Measurements from ENCODE around the gene DNHD1.

DNHD1 gene

GRCh38 chr11:6607190-6607795 is 110.2 kb downstream of the DNHD1 start:
- no peaks in the 10 kb centered on the region for H3K9me3 ChIP-seq (replicated peaks; ENCODE audit: insufficient read depth, low read length)
- DNase-seq, result no peak

GRCh38 chr11:6608011-6608410 is 110.9 kb downstream of the DNHD1 start:
- Histone ChIP-seq H3K4me3 (ENCODE audit: low read length) (no peak overlapping the region), H3K79me2 (ENCODE audit: low read length) (peaks cover 48% of the 10 kb centered on the region), H3K4me1 (ENCODE audit: low read length) (peaks cover 43% of the 10 kb centered on the region), H3K9me2 (replicated peaks; ENCODE audit: insufficient read depth, low read length) (no peaks in the 10 kb centered on the region), H2AFZ (ENCODE audit: low read length) (no peak overlapping the region), H3K9me3 (replicated peaks; ENCODE audit: insufficient read depth, low read length) (no peaks in the 10 kb centered on the region), H3K27me3 (replicated peaks; ENCODE audit: insufficient read depth, low read length) (no peaks in the 10 kb centered on the region), H3K36me3 (replicated peaks; ENCODE audit: insufficient read depth, low read length) (no peaks in the 10 kb centered on the region), H4K20me1 (ENCODE audit: insufficient read depth, low read length) (no peaks in the 10 kb centered on the region), H3K4me2 (ENCODE audit: low read depth, low read length) (peak overlapping the region; percentile 85), H3K9ac (ENCODE audit: low read length) (0 out of 2 replicates have a peak overlapping the region, but pooled peaks have one; percentile 6), H3F3A (ENCODE audit: insufficient read depth, low read length) (peaks cover 38% of the 10 kb centered on the region), H3K27ac (ENCODE audit: low read length) (no peak overlapping the region; the same call in 1 of the 2 replicates)
- no peak for DNase-seq
- TF ChIP-seq EZH2phosphoT487 (IDR thresholded peaks at IDR 0.05; ENCODE audit: low read length) (no peak), EZH2 (optimal IDR thresholded peaks at IDR 0.05; ENCODE audit: low read depth, low read length) (no peak)
- TF ChIP-seq, protein P1, sequence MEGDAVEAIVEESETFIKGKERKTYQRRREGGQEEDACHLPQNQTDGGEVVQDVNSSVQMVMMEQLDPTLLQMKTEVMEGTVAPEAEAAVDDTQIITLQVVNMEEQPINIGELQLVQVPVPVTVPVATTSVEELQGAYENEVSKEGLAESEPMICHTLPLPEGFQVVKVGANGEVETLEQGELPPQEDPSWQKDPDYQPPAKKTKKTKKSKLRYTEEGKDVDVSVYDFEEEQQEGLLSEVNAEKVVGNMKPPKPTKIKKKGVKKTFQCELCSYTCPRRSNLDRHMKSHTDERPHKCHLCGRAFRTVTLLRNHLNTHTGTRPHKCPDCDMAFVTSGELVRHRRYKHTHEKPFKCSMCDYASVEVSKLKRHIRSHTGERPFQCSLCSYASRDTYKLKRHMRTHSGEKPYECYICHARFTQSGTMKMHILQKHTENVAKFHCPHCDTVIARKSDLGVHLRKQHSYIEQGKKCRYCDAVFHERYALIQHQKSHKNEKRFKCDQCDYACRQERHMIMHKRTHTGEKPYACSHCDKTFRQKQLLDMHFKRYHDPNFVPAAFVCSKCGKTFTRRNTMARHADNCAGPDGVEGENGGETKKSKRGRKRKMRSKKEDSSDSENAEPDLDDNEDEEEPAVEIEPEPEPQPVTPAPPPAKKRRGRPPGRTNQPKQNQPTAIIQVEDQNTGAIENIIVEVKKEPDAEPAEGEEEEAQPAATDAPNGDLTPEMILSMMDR (IDR thresholded peaks at IDR 0.05; ENCODE audit: low read length), result no peak

More at GRCh38 chr11:6607190-6607795, 110.2 kb downstream of the DNHD1 start:
- no peak overlapping the region for H3K4me3 ChIP-seq (ENCODE audit: low read length)
- peak overlapping the region; percentile 6; the same call in 1 of the 2 replicates for H3K9ac ChIP-seq (ENCODE audit: low read length)
- H4K20me1 ChIP-seq (ENCODE audit: insufficient read depth, low read length), result no peaks in the 10 kb centered on the region
- TF ChIP-seq EZH2phosphoT487 (IDR thresholded peaks at IDR 0.05; ENCODE audit: low read length), result no peak
- peak overlapping the region; percentile 85 for H3K4me2 ChIP-seq (ENCODE audit: low read depth, low read length)
- H3K27ac ChIP-seq (ENCODE audit: low read length), result peak overlapping the region; percentile 52; the same call in 1 of the 2 replicates
- no peaks in the 10 kb centered on the region for H3K9me2 ChIP-seq (replicated peaks; ENCODE audit: insufficient read depth, low read length)
- H3F3A ChIP-seq (ENCODE audit: insufficient read depth, low read length), result peaks cover 31% of the 10 kb centered on the region
- H2AFZ ChIP-seq (ENCODE audit: low read length), result no peak overlapping the region
- H3K4me1 ChIP-seq (ENCODE audit: low read length), result peaks cover 43% of the 10 kb centered on the region
- peaks cover 55% of the 10 kb centered on the region for H3K79me2 ChIP-seq (ENCODE audit: low read length)
- H3K27me3 ChIP-seq (replicated peaks; ENCODE audit: insufficient read depth, low read length), result no peaks in the 10 kb centered on the region
- H3K36me3 ChIP-seq (replicated peaks; ENCODE audit: insufficient read depth, low read length), result no peaks in the 10 kb centered on the region

DNA sequence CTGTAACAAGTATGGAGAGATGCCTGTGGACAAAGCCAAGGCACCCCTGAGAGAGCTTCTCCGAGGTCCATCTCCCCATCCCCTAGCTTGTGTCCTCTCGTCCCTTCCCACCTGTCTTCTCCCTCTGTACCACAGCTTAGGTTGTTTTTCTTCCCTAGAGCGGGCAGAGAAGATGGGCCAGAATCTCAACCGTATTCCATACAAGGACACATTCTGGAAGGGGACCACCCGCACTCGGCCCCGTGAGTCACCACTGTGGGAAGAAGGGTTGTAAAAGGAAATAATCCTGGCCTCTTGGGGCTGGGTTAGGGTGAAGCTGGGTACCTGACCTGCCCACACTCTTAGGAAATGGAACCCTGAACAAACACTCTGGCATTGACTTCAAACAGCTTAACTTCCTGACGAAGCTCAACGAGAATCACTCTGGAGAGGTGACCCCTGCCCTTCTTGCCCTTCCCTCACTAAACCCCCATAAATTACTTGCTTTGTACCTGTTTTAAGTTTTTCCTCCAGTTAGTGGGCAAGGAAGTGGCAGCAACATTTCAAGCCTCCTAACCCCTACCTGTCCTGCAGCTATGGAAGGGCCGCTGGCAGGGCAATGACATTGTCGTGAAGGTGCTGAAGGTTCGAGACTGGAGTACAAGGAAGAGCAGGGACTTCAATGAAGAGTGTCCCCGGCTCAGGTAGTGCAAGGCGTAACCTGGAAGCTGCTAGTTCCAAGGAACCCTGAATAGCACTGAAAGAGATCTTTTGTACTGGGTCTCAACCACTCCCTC is 111.8 kb downstream of the DNHD1 start:
- peaks cover 41% of the 10 kb centered on the region for H3K79me2 ChIP-seq (ENCODE audit: low read length)
- no peak overlapping the region for H3K4me3 ChIP-seq (ENCODE audit: low read length)
- TF ChIP-seq, protein P1 (IDR thresholded peaks at IDR 0.05; ENCODE audit: low read length), result no peak
- TF ChIP-seq EZH2phosphoT487 (IDR thresholded peaks at IDR 0.05; ENCODE audit: low read length) (no peak), EZH2 (optimal IDR thresholded peaks at IDR 0.05; ENCODE audit: low read depth, low read length) (no peak)
- no peak overlapping the region for H3K9ac ChIP-seq (ENCODE audit: low read length)
- H3K36me3 ChIP-seq (replicated peaks; ENCODE audit: insufficient read depth, low read length), result no peaks in the 10 kb centered on the region
- H3K9me2 ChIP-seq (replicated peaks; ENCODE audit: insufficient read depth, low read length), result no peaks in the 10 kb centered on the region
- no peaks in the 10 kb centered on the region for H3K9me3 ChIP-seq (replicated peaks; ENCODE audit: insufficient read depth, low read length)
- no peaks in the 10 kb centered on the region for H3K27me3 ChIP-seq (replicated peaks; ENCODE audit: insufficient read depth, low read length)
- no peaks in the 10 kb centered on the region for H4K20me1 ChIP-seq (ENCODE audit: insufficient read depth, low read length)
- peaks cover 39% of the 10 kb centered on the region for H3F3A ChIP-seq (ENCODE audit: insufficient read depth, low read length)
- no peak for DNase-seq
- no peak overlapping the region for H2AFZ ChIP-seq (ENCODE audit: low read length)
- no peak overlapping the region for H3K4me2 ChIP-seq (ENCODE audit: low read depth, low read length)
- no peak overlapping the region for H3K27ac ChIP-seq (ENCODE audit: low read length)
- H3K4me1 ChIP-seq (ENCODE audit: low read length), result peaks cover 45% of the 10 kb centered on the region

All from MM.1S (cell line).